Fibroblast of the aortic adventitia (primary cell): ENCODE measurements around the gene PCDH10. TPM values are rescaled to one million over a fixed set of nuclear protein-coding genes. Genes with fewer than 3 reads are reported as not detected.
"Not testable (repeated sequence)": the region's sequence is repeated elsewhere in the genome, so short reads cannot be mapped to it uniquely, and the experiment has no call there.

Source experiments
- DNase-seq: peaks from one replicate; pipeline ENCODE4 v3.0.0-alpha.2; 2010; ENCODE audit warnings: low read depth
- H3K4me3 ChIP-seq: 2 replicates; pipeline ENCODE4 v1.5.1; 2011; ENCODE audit warnings: low read depth, mild to moderate bottlenecking, control low read depth, low read length, moderate library complexity
- CTCF ChIP-seq: IDR thresholded peaks from 2 replicates; pipeline ENCODE4 v1.5.1; 2011; ENCODE audit warnings: mild to moderate bottlenecking, low read length, control low read depth, inconsistent platforms; ENCODE audit not compliant: insufficient read depth
- total RNA-seq: library from RNA; depleted of rRNA; stranded (reverse); fragments of >200 nt; gene quantifications from 2 replicates; pipeline ENCODE4 v1.2.3, GENCODE V29; 2012; ENCODE audit warnings: low replicate concordance

PCDH10 gene
- total RNA-seq, 1 donor: 16.9 TPM

GRCh38 chr4:133186210-133186609 lies 37.1 kb downstream of the PCDH10 start:
- DNase-seq: peak; percentile 12
- H3K4me3 ChIP-seq: no peak overlapping the region
- no peak for TF ChIP-seq CTCF

- peak; percentile 51 for DNase-seq
- no peak overlapping the region for H3K4me3 ChIP-seq
- no peak for TF ChIP-seq CTCF
Observed at GRCh38 chr4:133186845-133187244, 37.8 kb downstream of the PCDH10 start.

- no peak overlapping the region for H3K4me3 ChIP-seq
- no peak for TF ChIP-seq CTCF
- no peak for DNase-seq
Observed at GRCh38 chr4:133188433-133189146, 39.5 kb downstream of the PCDH10 start.

GRCh38 chr4:133189147-133189517 lies 40.0 kb downstream of the PCDH10 start:
- no peak for DNase-seq
- TF ChIP-seq CTCF: no peak
- H3K4me3 ChIP-seq: no peak overlapping the region

- TF ChIP-seq CTCF: no peak
- no peak for DNase-seq
- H3K4me3 ChIP-seq: no peak overlapping the region
Observed at GRCh38 chr4:133190098-133190497, 41.0 kb downstream of the PCDH10 start.

GRCh38 chr4:133208694-133209285 lies 59.7 kb downstream of the PCDH10 start:
- H3K4me3 ChIP-seq: no peak overlapping the region
- no peak for DNase-seq
- no peak for TF ChIP-seq CTCF

GRCh38 chr4:133233922-133234321 lies 84.8 kb downstream of the PCDH10 start:
- DNase-seq: no peak
- no peak overlapping the region for H3K4me3 ChIP-seq
- TF ChIP-seq CTCF: no peak

- not testable (repeated sequence) for DNase-seq, H3K4me3 ChIP-seq
Observed at GRCh38 chr4:133240451-133240850, 91.4 kb downstream of the PCDH10 start.
